CD4-positive, CD25-positive, alpha-beta regulatory T cell (primary cell): ENCODE data around the gene GMDS. TPM values are rescaled to one million over a fixed set of nuclear protein-coding genes. Genes with fewer than 3 reads are reported as not detected.

Source experiments
- ATAC-seq, 2 donors: fragments of 150-1000 bp; cut with Tn5 transposase; one replicate each; pipeline ENCODE4 v1.10.0; 2021; ENCODE audit warnings: low read depth in 2 of 2, moderate number of reproducible peaks in 2 of 2, moderate library complexity in 1 of 2
- DNase-seq, 3 donors: peaks; one replicate each; pipeline versions ENCODE4 v3.0.0 to v3.0.0-alpha.2; 2012 to 2022; ENCODE audit warnings: mixed read lengths in 1 of 3
- H3K27ac ChIP-seq: one replicate; pipeline ENCODE4 v1.7.0; 2013; ENCODE audit warnings: mild to moderate bottlenecking, low read length; ENCODE audit not compliant: insufficient read depth, poor library complexity, severe bottlenecking
- H3K27me3 ChIP-seq: one replicate; pipeline ENCODE4 v1.7.0; 2013; ENCODE audit warnings: low read length; ENCODE audit not compliant: control insufficient read depth, insufficient read depth
- H3K36me3 ChIP-seq: one replicate; pipeline ENCODE4 v1.7.0; 2013; ENCODE audit warnings: mild to moderate bottlenecking, low read length, moderate library complexity; ENCODE audit not compliant: control insufficient read depth, insufficient read depth
- H3K4me1 ChIP-seq: 2 replicates; pipeline ENCODE4 v1.7.0; 2013; ENCODE audit warnings: mild to moderate bottlenecking, low read length; ENCODE audit not compliant: insufficient read depth, control insufficient read depth, poor library complexity, severe bottlenecking
- H3K4me3 ChIP-seq: one replicate; pipeline ENCODE4 v1.7.0; 2013; ENCODE audit warnings: low read depth, mild to moderate bottlenecking, low read length, moderate library complexity
- H3K9me3 ChIP-seq, 2 experiments: 1 replicate in 1 of 2; 2 replicates in 1 of 2; pipeline ENCODE4 v1.7.0; 2013; ENCODE audit warnings: low read length in 2 of 2, mild to moderate bottlenecking in 1 of 2, moderate library complexity in 1 of 2; ENCODE audit not compliant: control insufficient read depth in 2 of 2
- H3K27ac Mint-ChIP-seq, 3 donors: one replicate each; pipeline ENCODE4 v1.8.0; 2020 to 2022; ENCODE audit warnings: mild to moderate bottlenecking in 3 of 3, mixed read lengths in 3 of 3, moderate library complexity in 2 of 3
- H3K27me3 Mint-ChIP-seq: one replicate; pipeline ENCODE4 v1.8.0; 2022; ENCODE audit warnings: mild to moderate bottlenecking, mixed read lengths
- H3K36me3 Mint-ChIP-seq: one replicate; pipeline ENCODE4 v1.8.0; 2020; ENCODE audit warnings: mixed read lengths
- H3K4me1 Mint-ChIP-seq, 4 donors: one replicate each; pipeline ENCODE4 v1.8.0; 2020 to 2022; ENCODE audit warnings: mixed read lengths in 4 of 4, mild to moderate bottlenecking in 1 of 4
- H3K4me3 Mint-ChIP-seq, 4 donors: one replicate each; pipeline ENCODE4 v1.8.0; 2020 to 2022; ENCODE audit warnings: mild to moderate bottlenecking in 4 of 4, mixed read lengths in 4 of 4, moderate library complexity in 3 of 4
- H3K9me3 Mint-ChIP-seq, 7 donors: one replicate each; pipeline ENCODE4 v1.8.0; 2020 to 2022; ENCODE audit warnings: mixed read lengths in 7 of 7, mild to moderate bottlenecking in 3 of 7, moderate library complexity in 2 of 7
- polyA plus RNA-seq, 4 donors: library from polyadenylated mRNA; unstranded; fragments of 300-500 nt; fragmentation: Illumina TruSeq; gene quantifications; one replicate each; pipeline ENCODE4 v1.2.3, GENCODE V29; 2021
- total RNA-seq: library from RNA; stranded (reverse); gene quantifications from one replicate; pipeline ENCODE4 v1.2.3, GENCODE V29; 2022

The GMDS gene
- total and polyA plus RNA-seq, 5 donors from 2014 or later: 17.5 to 23.9 (median 20.2) TPM

DNA sequence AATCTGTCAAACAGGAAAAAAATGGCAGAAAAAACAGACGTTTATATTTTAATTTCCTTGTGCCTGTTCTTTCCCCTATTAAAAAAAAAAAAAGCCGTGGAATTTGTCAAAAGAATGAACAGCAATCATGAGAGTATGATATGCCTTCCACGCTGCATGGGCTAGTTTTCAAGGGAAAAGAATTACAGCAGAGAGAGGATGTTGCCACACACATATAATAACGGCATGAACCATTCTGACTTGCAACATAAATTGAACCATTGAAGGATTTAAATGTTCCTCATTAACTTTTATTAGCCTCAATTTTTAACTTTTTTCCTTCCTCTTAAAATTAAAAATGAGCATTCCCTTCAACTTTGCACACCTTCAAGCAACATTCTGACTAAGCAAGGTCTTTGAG is 333.9 kb downstream of the GMDS start:
- no peak for ATAC-seq
- H3K4me1 Mint-ChIP-seq: peaks cover 2 to 6% (median 3%) of the 10 kb centered on the region in 4 donors

DNA sequence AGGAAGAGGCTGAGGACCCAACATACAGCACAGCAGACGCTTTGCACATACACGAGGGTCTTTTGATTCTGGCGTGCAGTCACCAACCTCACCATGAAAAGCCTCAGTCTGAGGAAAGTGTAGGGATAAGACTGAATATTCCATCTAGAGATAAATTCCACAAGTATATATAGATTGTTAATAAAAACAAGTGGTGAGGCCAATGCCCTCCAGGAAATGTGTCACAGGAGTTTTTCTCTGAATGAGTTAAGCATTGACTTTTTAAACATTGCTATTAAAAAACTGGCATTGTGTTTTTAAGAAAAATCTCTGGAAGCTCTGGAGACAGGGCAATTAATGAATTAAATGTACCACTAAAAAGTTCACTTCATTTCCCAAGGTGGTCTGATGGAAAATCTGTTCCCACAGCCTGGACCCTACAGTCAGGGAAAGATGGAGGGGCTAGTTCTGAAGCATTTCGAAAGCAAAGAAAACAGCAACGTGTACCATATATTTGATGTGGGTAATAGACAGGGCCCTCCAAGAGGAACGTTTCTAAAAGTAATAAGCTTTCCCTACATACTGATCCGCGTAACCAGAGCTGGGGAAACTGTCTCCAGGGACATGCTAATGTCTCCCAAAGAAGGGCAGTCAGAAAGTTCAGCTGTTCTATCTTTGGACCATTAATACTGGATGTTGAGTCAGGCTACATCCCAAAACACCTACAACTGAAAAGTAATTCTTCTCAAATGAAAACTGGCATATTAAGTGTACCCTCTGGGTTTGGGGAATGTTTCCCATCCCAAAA is 334.6 kb downstream of the GMDS start:
- no peaks in the 10 kb centered on the region for H3K27me3 Mint-ChIP-seq
- H3K4me1 Mint-ChIP-seq: peaks cover 0 to 6% (median 3%) of the 10 kb centered on the region in 4 donors
- H3K27ac ChIP-seq: no peak overlapping the region
- ATAC-seq (no peak), DNase-seq (no peak)
- no peaks in the 10 kb centered on the region for H3K9me3 Mint-ChIP-seq
- H3K4me1 ChIP-seq: no peaks in the 10 kb centered on the region
- H3K27me3 ChIP-seq: no peaks in the 10 kb centered on the region
- H3K27ac Mint-ChIP-seq: no peak overlapping the region
- no peaks in the 10 kb centered on the region for H3K9me3 ChIP-seq
- H3K36me3 ChIP-seq: no peaks in the 10 kb centered on the region
- no peak overlapping the region for H3K4me3 Mint-ChIP-seq
- peaks cover 32% of the 10 kb centered on the region for H3K36me3 Mint-ChIP-seq
- no peak overlapping the region for H3K4me3 ChIP-seq

More for the DNA sequence above, 333.9 kb downstream of the GMDS start:
- Mint-ChIP-seq H3K4me3 (no peak overlapping the region), H3K9me3 (no peaks in the 10 kb centered on the region), H3K27me3 (no peaks in the 10 kb centered on the region), H3K27ac (no peak overlapping the region), H3K36me3 (peaks cover 35% of the 10 kb centered on the region)
- Histone ChIP-seq H3K36me3 (no peaks in the 10 kb centered on the region), H3K4me1 (no peaks in the 10 kb centered on the region), H3K9me3 (no peaks in the 10 kb centered on the region), H3K4me3 (no peak overlapping the region), H3K27ac (no peak overlapping the region), H3K27me3 (no peaks in the 10 kb centered on the region)
- DNase-seq: no peak

DNA sequence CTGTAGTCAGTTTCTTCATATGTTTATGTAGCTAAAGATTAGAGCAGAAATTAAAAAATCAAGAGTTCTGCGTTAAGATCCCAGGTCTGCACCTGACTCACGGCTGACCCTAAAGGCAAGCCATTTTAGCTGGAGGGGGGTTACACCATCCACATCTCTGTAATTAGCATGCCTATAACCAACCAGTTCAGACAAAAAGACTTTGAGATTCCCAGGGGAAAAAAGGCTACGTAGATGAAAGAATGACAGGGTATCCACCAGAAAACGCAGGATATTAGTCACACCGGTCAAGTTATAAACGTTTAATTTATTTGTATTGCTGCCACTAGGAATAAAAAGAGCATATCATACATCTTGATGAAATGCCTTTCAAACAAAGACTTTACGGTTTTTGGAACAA is 336.6 kb downstream of the GMDS start:
- no peak overlapping the region for H3K4me3 ChIP-seq
- no peaks in the 10 kb centered on the region for H3K27me3 ChIP-seq
- Mint-ChIP-seq H3K4me1 (peaks cover 0 to 4% (median 3%) of the 10 kb centered on the region in 4 donors), H3K9me3 (no peaks in the 10 kb centered on the region), H3K27ac (no peak overlapping the region), H3K4me3 (no peak overlapping the region), H3K36me3 (peaks cover 29% of the 10 kb centered on the region), H3K27me3 (no peaks in the 10 kb centered on the region)
- DNase-seq: no peak
- H3K36me3 ChIP-seq: no peaks in the 10 kb centered on the region
- no peaks in the 10 kb centered on the region for H3K4me1 ChIP-seq
- no peak overlapping the region for H3K27ac ChIP-seq
- ATAC-seq: no peak
- H3K9me3 ChIP-seq: no peaks in the 10 kb centered on the region

DNA sequence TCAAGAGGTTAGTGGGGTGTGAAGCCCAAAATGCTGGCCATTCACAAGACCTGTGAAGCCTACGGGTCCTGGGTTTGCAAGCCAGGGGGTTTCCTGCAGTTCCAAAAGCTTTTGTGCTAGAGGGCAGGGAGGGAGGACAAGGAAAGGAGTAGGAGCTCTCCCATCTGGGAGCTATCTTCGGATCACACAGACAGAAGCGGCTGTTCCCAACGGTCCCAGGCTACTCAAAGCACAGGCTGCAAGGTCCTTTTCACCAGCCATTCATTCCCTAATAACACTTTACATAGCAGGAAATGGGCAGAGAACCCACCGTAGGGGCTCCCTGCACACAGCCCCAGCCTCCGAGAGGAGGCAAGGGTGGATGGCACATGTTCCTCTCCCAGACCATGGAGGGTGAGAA is 338.8 kb downstream of the GMDS start:
- H3K4me3 Mint-ChIP-seq: no peak overlapping the region
- H3K4me1 Mint-ChIP-seq: peaks cover 0 to 3% (median 0%) of the 10 kb centered on the region in 4 donors
- Histone ChIP-seq H3K4me3 (no peak overlapping the region), H3K27me3 (no peaks in the 10 kb centered on the region), H3K27ac (no peak overlapping the region), H3K36me3 (no peaks in the 10 kb centered on the region), H3K9me3 (no peaks in the 10 kb centered on the region), H3K4me1 (no peaks in the 10 kb centered on the region)
- ATAC-seq: no peak
- no peaks in the 10 kb centered on the region for H3K9me3 Mint-ChIP-seq
- H3K36me3 Mint-ChIP-seq: peaks cover 25% of the 10 kb centered on the region
- no peak overlapping the region for H3K27ac Mint-ChIP-seq
- no peaks in the 10 kb centered on the region for H3K27me3 Mint-ChIP-seq
- no peak for DNase-seq

DNA sequence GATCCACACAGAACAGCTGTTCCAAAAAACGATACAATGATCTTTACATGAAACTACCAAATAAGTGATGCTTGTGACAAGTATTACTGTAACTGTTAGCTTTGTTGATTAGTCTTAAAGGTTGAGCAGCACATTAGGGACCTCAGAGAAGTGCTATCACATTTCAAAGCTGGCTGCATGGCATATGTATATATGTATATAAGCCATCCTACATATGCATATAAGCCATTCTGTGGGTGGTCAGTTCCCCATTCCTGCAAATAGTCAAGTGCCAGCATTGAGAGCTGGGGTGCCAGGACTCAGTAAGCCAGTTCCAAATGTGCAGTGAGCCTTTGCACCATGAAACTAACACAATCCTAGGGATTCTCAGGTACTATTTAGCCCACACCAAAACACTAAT is 339.4 kb downstream of the GMDS start:
- ATAC-seq (no peak), DNase-seq (no peak)
- H3K27ac ChIP-seq: no peak overlapping the region
- H3K27me3 Mint-ChIP-seq: no peaks in the 10 kb centered on the region
- no peaks in the 10 kb centered on the region for H3K9me3 ChIP-seq
- no peaks in the 10 kb centered on the region for H3K4me1 ChIP-seq
- H3K36me3 ChIP-seq: no peaks in the 10 kb centered on the region
- H3K27me3 ChIP-seq: no peaks in the 10 kb centered on the region
- H3K4me3 ChIP-seq: no peak overlapping the region
- H3K4me3 Mint-ChIP-seq: no peak overlapping the region
- H3K36me3 Mint-ChIP-seq: peaks cover 25% of the 10 kb centered on the region
- no peaks in the 10 kb centered on the region for H3K9me3 Mint-ChIP-seq
- no peak overlapping the region for H3K27ac Mint-ChIP-seq
- H3K4me1 Mint-ChIP-seq: peaks cover 0 to 5% (median 0%) of the 10 kb centered on the region in 4 donors

DNA sequence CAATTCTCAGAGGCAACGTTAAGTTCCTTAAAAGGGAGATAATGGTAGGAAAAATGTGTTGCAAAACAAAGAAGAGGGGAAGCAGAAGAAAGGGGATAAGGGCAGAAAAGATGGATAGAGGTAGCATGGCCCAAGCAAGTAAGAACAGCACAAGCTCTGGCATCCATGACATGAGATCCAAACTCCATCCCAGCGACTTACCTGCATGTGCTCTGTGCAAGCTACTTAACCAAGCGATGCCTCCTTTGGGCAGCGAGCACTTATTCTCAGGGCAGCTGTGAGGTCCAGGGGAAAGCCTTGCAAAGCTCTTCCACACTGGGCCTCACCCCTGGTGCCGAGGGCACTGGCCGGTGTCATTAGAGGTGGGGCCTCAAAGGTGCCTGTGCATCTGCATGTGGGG is 340.5 kb downstream of the GMDS start:
- no peaks in the 10 kb centered on the region for H3K4me1 ChIP-seq
- H3K9me3 ChIP-seq: no peaks in the 10 kb centered on the region
- DNase-seq: no peak
- Mint-ChIP-seq H3K27ac (no peak overlapping the region), H3K9me3 (no peaks in the 10 kb centered on the region), H3K4me3 (no peak overlapping the region), H3K36me3 (peaks cover 21% of the 10 kb centered on the region), H3K4me1 (peaks cover 0 to 5% (median 0%) of the 10 kb centered on the region in 4 donors), H3K27me3 (no peaks in the 10 kb centered on the region)
- H3K27me3 ChIP-seq: no peaks in the 10 kb centered on the region
- no peak overlapping the region for H3K27ac ChIP-seq
- ATAC-seq: no peak
- H3K36me3 ChIP-seq: no peaks in the 10 kb centered on the region
- no peak overlapping the region for H3K4me3 ChIP-seq

DNA sequence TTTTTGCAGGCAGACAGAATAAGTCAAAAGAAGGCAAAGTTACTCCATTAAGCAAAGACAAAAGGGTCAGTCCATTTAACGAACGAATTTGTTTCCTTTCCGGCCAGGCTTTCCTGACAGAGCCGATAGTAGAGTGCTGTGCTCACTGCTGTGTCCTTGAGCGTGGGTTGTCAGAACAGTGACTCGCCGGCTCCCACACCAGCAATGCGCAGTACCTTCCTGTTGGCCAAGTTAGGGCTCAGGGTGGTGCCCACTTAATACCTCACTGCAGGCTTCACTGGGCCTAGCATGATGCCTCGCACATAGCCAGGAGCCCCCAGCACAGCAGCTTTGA is 341.0 kb downstream of the GMDS start:
- H3K4me3 Mint-ChIP-seq: no peak overlapping the region
- ATAC-seq (no peak), DNase-seq (no peak)
- no peak overlapping the region for H3K27ac Mint-ChIP-seq
- H3K27ac ChIP-seq: no peak overlapping the region
- H3K9me3 Mint-ChIP-seq: no peaks in the 10 kb centered on the region
- no peak overlapping the region for H3K4me3 ChIP-seq
- no peaks in the 10 kb centered on the region for H3K36me3 ChIP-seq
- H3K9me3 ChIP-seq: no peaks in the 10 kb centered on the region
- H3K4me1 ChIP-seq: no peaks in the 10 kb centered on the region
- H3K27me3 Mint-ChIP-seq: no peaks in the 10 kb centered on the region
- H3K36me3 Mint-ChIP-seq: peaks cover 17% of the 10 kb centered on the region
- H3K27me3 ChIP-seq: no peaks in the 10 kb centered on the region
- peaks cover 0 to 3% (median 0%) of the 10 kb centered on the region in 4 donors for H3K4me1 Mint-ChIP-seq

DNA sequence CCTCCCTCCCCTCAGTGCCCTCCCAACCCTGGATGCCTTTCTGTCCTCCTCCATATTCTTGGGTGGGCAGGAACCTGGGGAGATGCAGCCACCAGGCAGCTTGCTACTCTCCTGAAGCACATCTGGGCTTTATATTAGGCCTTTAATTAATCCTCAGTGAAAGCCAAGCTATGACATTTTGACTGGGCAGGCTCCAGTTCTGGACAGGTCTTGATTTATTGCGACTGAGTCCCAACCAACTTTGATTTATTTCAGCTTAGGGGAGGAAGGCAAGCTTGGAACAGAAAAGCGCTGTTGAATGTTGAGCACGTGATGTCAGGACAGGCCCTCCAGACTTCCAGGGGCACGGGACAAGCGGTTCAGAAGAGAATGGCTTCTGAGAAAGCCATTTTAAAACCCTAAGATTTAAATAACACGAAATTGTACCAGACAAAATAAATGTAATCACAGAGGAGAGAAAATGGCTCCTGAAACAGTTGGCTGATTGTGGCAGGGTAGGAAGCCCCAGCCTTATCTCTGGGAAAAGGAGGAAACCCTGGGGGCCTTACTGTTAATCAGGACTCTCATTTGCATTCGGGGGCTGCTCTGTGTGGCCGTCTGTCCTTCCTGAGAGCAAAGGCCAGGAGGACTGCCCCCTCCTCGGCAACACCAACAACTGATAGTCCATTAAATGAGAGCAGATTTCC is 341.5 kb downstream of the GMDS start:
- peaks cover 0 to 3% (median 0%) of the 10 kb centered on the region in 4 donors for H3K4me1 Mint-ChIP-seq
- no peak for DNase-seq
- no peaks in the 10 kb centered on the region for H3K9me3 ChIP-seq
- H3K27ac ChIP-seq: no peak overlapping the region
- no peak overlapping the region for H3K4me3 ChIP-seq
- H3K36me3 Mint-ChIP-seq: peaks cover 18% of the 10 kb centered on the region
- no peaks in the 10 kb centered on the region for H3K4me1 ChIP-seq
- ATAC-seq: no peak
- no peaks in the 10 kb centered on the region for H3K9me3 Mint-ChIP-seq
- H3K36me3 ChIP-seq: no peaks in the 10 kb centered on the region
- no peak overlapping the region for H3K27ac Mint-ChIP-seq
- H3K27me3 ChIP-seq: no peaks in the 10 kb centered on the region
- no peak overlapping the region for H3K4me3 Mint-ChIP-seq
- no peaks in the 10 kb centered on the region for H3K27me3 Mint-ChIP-seq
